Measurements from ENCODE around the gene IMMP2L.

DNA sequence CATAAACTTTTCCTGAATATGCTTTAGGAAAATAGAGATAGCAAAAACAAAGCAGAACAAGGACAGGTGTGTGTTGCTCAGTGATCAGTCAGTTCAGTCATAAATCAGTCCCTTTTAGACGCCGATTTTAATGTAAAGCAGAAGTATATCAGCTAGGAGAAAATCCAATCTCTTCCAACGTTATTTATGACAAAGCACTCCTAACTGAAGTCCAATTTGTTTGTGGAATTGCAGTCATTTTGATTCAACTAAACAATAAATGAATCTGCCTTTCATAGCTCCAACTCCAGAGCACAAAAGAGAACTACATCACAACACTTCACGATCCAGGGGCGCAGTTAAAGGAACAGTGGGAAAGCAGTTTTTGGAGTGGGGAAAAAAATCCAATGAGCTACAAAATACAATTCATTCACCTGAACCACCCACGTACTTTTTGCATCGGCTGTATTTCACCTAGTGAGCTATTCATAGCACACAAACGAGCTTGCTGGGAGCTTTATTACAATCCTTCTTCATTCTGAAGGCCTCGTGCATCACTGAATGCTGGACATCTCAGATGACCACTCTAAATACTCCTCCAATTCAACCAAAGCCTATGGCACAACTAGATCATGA is 320.0 kb downstream of the IMMP2L start:
- TF ChIP-seq, protein P1, sequence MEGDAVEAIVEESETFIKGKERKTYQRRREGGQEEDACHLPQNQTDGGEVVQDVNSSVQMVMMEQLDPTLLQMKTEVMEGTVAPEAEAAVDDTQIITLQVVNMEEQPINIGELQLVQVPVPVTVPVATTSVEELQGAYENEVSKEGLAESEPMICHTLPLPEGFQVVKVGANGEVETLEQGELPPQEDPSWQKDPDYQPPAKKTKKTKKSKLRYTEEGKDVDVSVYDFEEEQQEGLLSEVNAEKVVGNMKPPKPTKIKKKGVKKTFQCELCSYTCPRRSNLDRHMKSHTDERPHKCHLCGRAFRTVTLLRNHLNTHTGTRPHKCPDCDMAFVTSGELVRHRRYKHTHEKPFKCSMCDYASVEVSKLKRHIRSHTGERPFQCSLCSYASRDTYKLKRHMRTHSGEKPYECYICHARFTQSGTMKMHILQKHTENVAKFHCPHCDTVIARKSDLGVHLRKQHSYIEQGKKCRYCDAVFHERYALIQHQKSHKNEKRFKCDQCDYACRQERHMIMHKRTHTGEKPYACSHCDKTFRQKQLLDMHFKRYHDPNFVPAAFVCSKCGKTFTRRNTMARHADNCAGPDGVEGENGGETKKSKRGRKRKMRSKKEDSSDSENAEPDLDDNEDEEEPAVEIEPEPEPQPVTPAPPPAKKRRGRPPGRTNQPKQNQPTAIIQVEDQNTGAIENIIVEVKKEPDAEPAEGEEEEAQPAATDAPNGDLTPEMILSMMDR (IDR thresholded peaks at IDR 0.05): no peak
- TF ChIP-seq POLR2A (IDR thresholded peaks at IDR 0.05): no peak

Data from right lobe of liver (tissue), 4 donors.